ENCODE results near the gene NDUFB7. TPM values are rescaled to one million over a fixed set of nuclear protein-coding genes. Genes with fewer than 3 reads are reported as not detected.

NDUFB7 gene
- total RNA-seq, 1 experiment from 2014 or later = 180 TPM

DNA sequence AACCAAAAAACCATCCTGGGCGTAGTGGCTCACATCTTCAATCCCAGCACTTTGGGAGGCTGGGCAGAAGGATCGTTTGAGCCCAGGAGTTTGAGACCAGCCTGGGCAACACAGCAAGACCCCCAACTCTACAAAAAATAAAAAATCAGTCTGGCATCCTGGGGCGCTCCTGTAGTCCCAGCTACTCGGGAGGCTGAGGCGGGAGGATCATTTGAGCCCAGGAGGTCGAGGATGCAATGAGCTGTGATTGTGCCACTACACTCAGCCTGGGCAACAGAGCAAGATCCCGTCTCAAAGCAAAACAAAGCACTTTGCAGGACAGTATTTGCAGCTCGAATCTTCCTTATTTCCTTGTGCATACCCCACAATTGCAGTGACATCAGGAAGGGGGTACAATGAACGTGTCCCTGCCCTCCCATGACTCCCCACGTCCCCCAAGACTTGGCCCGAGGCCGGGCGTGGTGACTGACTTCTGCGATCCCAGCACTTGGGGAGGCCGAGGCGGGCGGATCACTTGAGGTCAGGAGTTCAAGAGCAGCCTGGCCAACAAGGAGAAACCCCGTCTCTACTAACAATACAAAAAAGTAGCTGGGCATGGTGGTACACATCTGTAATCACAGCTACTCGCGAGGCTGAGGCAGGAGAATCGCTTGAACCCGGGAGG lies 870 bp downstream of the NDUFB7 start:
- H3K36me3 ChIP-seq (ENCODE audit: control insufficient read depth, insufficient read depth, low read length) = peaks cover 2% of the 10 kb centered on the region; the same call in 1 of the 2 replicates
- H3K4me1 ChIP-seq (ENCODE audit: control insufficient read depth, insufficient read depth, low read length) = peaks cover 3% of the 10 kb centered on the region
- no peak for DNase-seq (ENCODE audit: low read depth, low spot score)
- peak overlapping the region; percentile 60 to 76 for H3K4me3 ChIP-seq (ENCODE audit: low read depth in 2 of 2, low read length in 2 of 2)
- no peaks in the 10 kb centered on the region for H3K9me3 ChIP-seq (ENCODE audit: control insufficient read depth, insufficient read depth, low read depth, low read length)
- intact Hi-C loops (cut with micrococcal nuclease; ENCODE audit: unreplicated experiment) (no loop called here), in situ Hi-C loops (cut with HindIII; ENCODE audit: low pct_unique_long_range_greater_than_20kb, low sequenced_read_pairs) (no loop called here)
- ChIA-PET POLR2A (no interaction called here), CTCF (no interaction called here)
- TF ChIP-seq POLR2AphosphoS5 (IDR thresholded peaks at IDR 0.05; ENCODE audit: low read depth, low read length) = no peak
- TF ChIP-seq, protein P1, sequence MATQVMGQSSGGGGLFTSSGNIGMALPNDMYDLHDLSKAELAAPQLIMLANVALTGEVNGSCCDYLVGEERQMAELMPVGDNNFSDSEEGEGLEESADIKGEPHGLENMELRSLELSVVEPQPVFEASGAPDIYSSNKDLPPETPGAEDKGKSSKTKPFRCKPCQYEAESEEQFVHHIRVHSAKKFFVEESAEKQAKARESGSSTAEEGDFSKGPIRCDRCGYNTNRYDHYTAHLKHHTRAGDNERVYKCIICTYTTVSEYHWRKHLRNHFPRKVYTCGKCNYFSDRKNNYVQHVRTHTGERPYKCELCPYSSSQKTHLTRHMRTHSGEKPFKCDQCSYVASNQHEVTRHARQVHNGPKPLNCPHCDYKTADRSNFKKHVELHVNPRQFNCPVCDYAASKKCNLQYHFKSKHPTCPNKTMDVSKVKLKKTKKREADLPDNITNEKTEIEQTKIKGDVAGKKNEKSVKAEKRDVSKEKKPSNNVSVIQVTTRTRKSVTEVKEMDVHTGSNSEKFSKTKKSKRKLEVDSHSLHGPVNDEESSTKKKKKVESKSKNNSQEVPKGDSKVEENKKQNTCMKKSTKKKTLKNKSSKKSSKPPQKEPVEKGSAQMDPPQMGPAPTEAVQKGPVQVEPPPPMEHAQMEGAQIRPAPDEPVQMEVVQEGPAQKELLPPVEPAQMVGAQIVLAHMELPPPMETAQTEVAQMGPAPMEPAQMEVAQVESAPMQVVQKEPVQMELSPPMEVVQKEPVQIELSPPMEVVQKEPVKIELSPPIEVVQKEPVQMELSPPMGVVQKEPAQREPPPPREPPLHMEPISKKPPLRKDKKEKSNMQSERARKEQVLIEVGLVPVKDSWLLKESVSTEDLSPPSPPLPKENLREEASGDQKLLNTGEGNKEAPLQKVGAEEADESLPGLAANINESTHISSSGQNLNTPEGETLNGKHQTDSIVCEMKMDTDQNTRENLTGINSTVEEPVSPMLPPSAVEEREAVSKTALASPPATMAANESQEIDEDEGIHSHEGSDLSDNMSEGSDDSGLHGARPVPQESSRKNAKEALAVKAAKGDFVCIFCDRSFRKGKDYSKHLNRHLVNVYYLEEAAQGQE (IDR thresholded peaks at IDR 0.05; ENCODE audit: insufficient read depth in 1 of 2, low read depth in 2 of 2, low read length in 1 of 2) = no peak
- no peak for TF ChIP-seq TCF7L2 (IDR thresholded peaks at IDR 0.05; ENCODE audit: low read depth, low read length)
- TF ChIP-seq, protein P2, sequence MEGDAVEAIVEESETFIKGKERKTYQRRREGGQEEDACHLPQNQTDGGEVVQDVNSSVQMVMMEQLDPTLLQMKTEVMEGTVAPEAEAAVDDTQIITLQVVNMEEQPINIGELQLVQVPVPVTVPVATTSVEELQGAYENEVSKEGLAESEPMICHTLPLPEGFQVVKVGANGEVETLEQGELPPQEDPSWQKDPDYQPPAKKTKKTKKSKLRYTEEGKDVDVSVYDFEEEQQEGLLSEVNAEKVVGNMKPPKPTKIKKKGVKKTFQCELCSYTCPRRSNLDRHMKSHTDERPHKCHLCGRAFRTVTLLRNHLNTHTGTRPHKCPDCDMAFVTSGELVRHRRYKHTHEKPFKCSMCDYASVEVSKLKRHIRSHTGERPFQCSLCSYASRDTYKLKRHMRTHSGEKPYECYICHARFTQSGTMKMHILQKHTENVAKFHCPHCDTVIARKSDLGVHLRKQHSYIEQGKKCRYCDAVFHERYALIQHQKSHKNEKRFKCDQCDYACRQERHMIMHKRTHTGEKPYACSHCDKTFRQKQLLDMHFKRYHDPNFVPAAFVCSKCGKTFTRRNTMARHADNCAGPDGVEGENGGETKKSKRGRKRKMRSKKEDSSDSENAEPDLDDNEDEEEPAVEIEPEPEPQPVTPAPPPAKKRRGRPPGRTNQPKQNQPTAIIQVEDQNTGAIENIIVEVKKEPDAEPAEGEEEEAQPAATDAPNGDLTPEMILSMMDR (IDR thresholded peaks at IDR 0.05) = no peak
- TF ChIP-seq SIN3A (IDR thresholded peaks at IDR 0.05; ENCODE audit: borderline replicate concordance, insufficient read depth, low read depth, low read length) = no peak
- no TSS peak for BruUV-seq (replicated peaks)
- peak overlapping the region; percentile 85 for H3K27ac ChIP-seq (ENCODE audit: low read length)
- no peaks in the 10 kb centered on the region for H3K27me3 ChIP-seq (ENCODE audit: control insufficient read depth, insufficient read depth, low read length)
- ATAC-seq = no peak

DNA sequence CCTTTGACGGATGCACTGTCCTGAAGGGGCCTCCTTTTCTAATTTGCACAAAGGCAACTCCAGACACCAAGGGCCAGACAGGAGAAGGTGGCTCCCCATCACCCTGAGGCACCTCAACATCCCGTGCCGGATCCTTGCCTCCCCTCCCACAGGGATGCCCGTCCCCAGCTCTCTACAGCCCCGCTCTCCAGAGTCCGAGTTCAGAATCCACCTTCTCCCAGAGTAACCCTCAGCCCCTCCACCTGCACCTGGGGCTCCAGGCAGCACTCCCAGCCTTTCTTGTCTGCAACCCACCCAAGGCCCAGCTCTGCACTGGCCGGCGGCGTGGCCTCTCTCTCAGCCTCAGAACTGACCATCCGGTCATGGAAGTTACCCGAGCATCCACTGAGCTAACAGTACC lies 4.8 kb downstream of the NDUFB7 start:
- no TSS peak for BruUV-seq (replicated peaks)
- no peak for TF ChIP-seq SIN3A (IDR thresholded peaks at IDR 0.05; ENCODE audit: borderline replicate concordance, insufficient read depth, low read depth, low read length)
- ChIA-PET POLR2A (no interaction called here), CTCF (interaction anchor here (0.6 kb wide), 1 partner anchor 1680 kb away, joined by 3 read pairs; no protein-coding TSS in a partner anchor)
- H3K27me3 ChIP-seq (ENCODE audit: control insufficient read depth, insufficient read depth, low read length) = no peaks in the 10 kb centered on the region
- in situ Hi-C loops (cut with HindIII; ENCODE audit: low pct_unique_long_range_greater_than_20kb, low sequenced_read_pairs) = no loop called here
- H3K36me3 ChIP-seq (ENCODE audit: control insufficient read depth, insufficient read depth, low read length) = peaks cover 2% of the 10 kb centered on the region; the same call in 1 of the 2 replicates
- H3K4me1 ChIP-seq (ENCODE audit: control insufficient read depth, insufficient read depth, low read length) = peaks cover 15% of the 10 kb centered on the region
- ATAC-seq (no peak), DNase-seq (ENCODE audit: low read depth, low spot score) (no peak)
- H3K4me3 ChIP-seq (ENCODE audit: low read depth in 2 of 2, low read length in 2 of 2) = no peak overlapping the region
- no peaks in the 10 kb centered on the region for H3K9me3 ChIP-seq (ENCODE audit: control insufficient read depth, insufficient read depth, low read depth, low read length)
- no peak overlapping the region for H3K27ac ChIP-seq (ENCODE audit: low read length)
- intact Hi-C loops (cut with micrococcal nuclease; ENCODE audit: unreplicated experiment) = no loop called here

DNA sequence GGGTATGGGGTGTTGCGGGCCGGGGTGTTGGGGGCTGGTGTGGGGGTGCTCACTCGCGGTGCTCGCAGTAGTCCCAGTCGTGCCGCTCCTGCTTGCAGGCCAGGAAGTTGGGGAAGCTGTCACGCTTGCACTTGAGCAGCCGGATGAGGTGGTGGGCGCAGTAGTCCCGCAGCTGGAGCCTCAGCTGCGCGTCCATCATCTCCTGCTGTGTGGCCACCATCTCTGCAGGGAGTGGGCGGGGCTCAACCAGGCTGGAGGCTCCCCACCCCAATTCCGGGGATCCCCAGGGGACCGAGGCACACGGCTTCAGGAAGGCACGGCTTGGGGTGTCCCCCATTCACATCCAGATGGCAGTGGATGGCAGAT lies 5.2 kb downstream of the NDUFB7 start:
- H3K27me3 ChIP-seq (ENCODE audit: control insufficient read depth, insufficient read depth, low read length) = no peaks in the 10 kb centered on the region
- CTCF ChIA-PET = no interaction called here
- peaks cover under 1% of the 10 kb centered on the region; the same call in 1 of the 2 replicates for H3K36me3 ChIP-seq (ENCODE audit: control insufficient read depth, insufficient read depth, low read length)
- TF ChIP-seq, protein P2 (IDR thresholded peaks at IDR 0.05) = no peak
- TF ChIP-seq TCF7L2 (IDR thresholded peaks at IDR 0.05; ENCODE audit: low read depth, low read length) = no peak
- no peak for TF ChIP-seq POLR2AphosphoS5 (IDR thresholded peaks at IDR 0.05; ENCODE audit: low read depth, low read length)
- TF ChIP-seq, protein P1 (IDR thresholded peaks at IDR 0.05; ENCODE audit: insufficient read depth in 1 of 2, low read depth in 2 of 2, low read length in 1 of 2) = no peak
- no peak for TF ChIP-seq SIN3A (IDR thresholded peaks at IDR 0.05; ENCODE audit: borderline replicate concordance, insufficient read depth, low read depth, low read length)
- in situ Hi-C loops (cut with HindIII; ENCODE audit: low pct_unique_long_range_greater_than_20kb, low sequenced_read_pairs) (no loop called here), intact Hi-C loops (cut with micrococcal nuclease; ENCODE audit: unreplicated experiment) (no loop called here)
- no TSS peak for BruUV-seq (replicated peaks)
- no peak for DNase-seq (ENCODE audit: low read depth, low spot score)
- H3K4me3 ChIP-seq (ENCODE audit: low read depth in 2 of 2, low read length in 2 of 2) = no peak overlapping the region
- no peak for ATAC-seq
- no peaks in the 10 kb centered on the region for H3K9me3 ChIP-seq (ENCODE audit: control insufficient read depth, insufficient read depth, low read depth, low read length)
- POLR2A ChIA-PET = no interaction called here
- no peak overlapping the region for H3K27ac ChIP-seq (ENCODE audit: low read length)
- H3K4me1 ChIP-seq (ENCODE audit: control insufficient read depth, insufficient read depth, low read length) = peaks cover 17% of the 10 kb centered on the region
